GM19455 (cell line): ENCODE measurements around the gene USP22.

Experiments used
- ATAC-seq: cut with Tn5 transposase; IDR thresholded peaks from one replicate; pipeline ENCODE4 v1.9.1; 2021; ENCODE audit not compliant: unreplicated experiment

The USP22 gene

GRCh38 chr17:21049457-21049856, 6.6 kb upstream of the USP22 start:
- no peak for ATAC-seq

GRCh38 chr17:21046216-21046615, 3.4 kb upstream of the USP22 start:
- no peak for ATAC-seq

- ATAC-seq, result no peak
Observed at GRCh38 chr17:21044971-21045370, 2.2 kb upstream of the USP22 start.

- ATAC-seq, result peak; percentile 82
Observed at GRCh38 chr17:21043296-21044232, 753 bp upstream of the USP22 start.

- ATAC-seq, result no peak
Observed at GRCh38 chr17:21041741-21042457, 912 bp downstream of the USP22 start.

GRCh38 chr17:21039839-21040575, 2.8 kb downstream of the USP22 start:
- no peak for ATAC-seq

GRCh38 chr17:21037117-21037803, 5.6 kb downstream of the USP22 start:
- no peak for ATAC-seq

- no peak for ATAC-seq
Observed at GRCh38 chr17:21036361-21036881, 6.4 kb downstream of the USP22 start.

- no peak for ATAC-seq
Observed at GRCh38 chr17:21035406-21035805, 7.4 kb downstream of the USP22 start.

GRCh38 chr17:21034340-21035235, 8.2 kb downstream of the USP22 start:
- peak; percentile 71 for ATAC-seq

GRCh38 chr17:21033350-21033749, 9.5 kb downstream of the USP22 start:
- no peak for ATAC-seq

- no peak for ATAC-seq
Observed at GRCh38 chr17:21031756-21032396, 10.9 kb downstream of the USP22 start.

GRCh38 chr17:21030375-21030774, 12.4 kb downstream of the USP22 start:
- ATAC-seq, result no peak

- ATAC-seq, result no peak
Observed at GRCh38 chr17:21029515-21029914, 13.3 kb downstream of the USP22 start.

- no peak for ATAC-seq
Observed at GRCh38 chr17:21029036-21029435, 13.8 kb downstream of the USP22 start.

GRCh38 chr17:21028192-21028591, 14.6 kb downstream of the USP22 start:
- ATAC-seq, result no peak

GRCh38 chr17:21027031-21027430, 15.8 kb downstream of the USP22 start:
- no peak for ATAC-seq

- no peak for ATAC-seq
Observed at GRCh38 chr17:21025451-21025850, 17.4 kb downstream of the USP22 start.

- no peak for ATAC-seq
Observed at GRCh38 chr17:21024024-21024423, 18.8 kb downstream of the USP22 start.
